ENCODE data around the gene OVAAL.

The OVAAL gene

GRCh38 chr1:180560868-180561600, 2.3 kb downstream of the OVAAL start:
- Histone ChIP-seq H3K4me3 (ENCODE audit: insufficient read depth, low read length, poor library complexity, severe bottlenecking) (no peak overlapping the region), H3K36me3 (ENCODE audit: low read length) (no peaks in the 10 kb centered on the region), H3K9me3 (ENCODE audit: insufficient read depth, low read length) (no peaks in the 10 kb centered on the region), H4K20me1 (ENCODE audit: low read depth, low read length) (no peaks in the 10 kb centered on the region), H3K27me3 (ENCODE audit: low read length) (0 out of 2 replicates have a peak, but pooled peaks cover 2% of the 10 kb centered on the region), H3K79me2 (ENCODE audit: insufficient read depth, low read length) (no peaks in the 10 kb centered on the region), H3K9ac (ENCODE audit: low read length) (no peak overlapping the region), H3F3A (ENCODE audit: insufficient read depth) (no peaks in the 10 kb centered on the region), H3K4me2 (ENCODE audit: low read depth, low read length, poor library complexity, severe bottlenecking) (no peak overlapping the region), H3K27ac (ENCODE audit: low read depth, low read length) (no peak overlapping the region), H2AFZ (ENCODE audit: low read depth, low read length, severe bottlenecking) (no peak overlapping the region), H3K9me2 (replicated peaks; ENCODE audit: insufficient read depth, low read length) (no peaks in the 10 kb centered on the region)
- TF ChIP-seq CTCF (IDR thresholded peaks at IDR 0.05; ENCODE audit: insufficient read depth, low read length, poor library complexity, severe bottlenecking), result no peak
- TF ChIP-seq EZH2phosphoT487 (conservative IDR thresholded peaks at IDR 0.05; ENCODE audit: low read length), result no peak

- Histone ChIP-seq H2AFZ (ENCODE audit: low read depth, low read length, severe bottlenecking) (no peak overlapping the region), H3K27me3 (ENCODE audit: low read length) (0 out of 2 replicates have a peak, but pooled peaks cover 2% of the 10 kb centered on the region), H3K9ac (ENCODE audit: low read length) (no peak overlapping the region), H3K4me2 (ENCODE audit: low read depth, low read length, poor library complexity, severe bottlenecking) (no peak overlapping the region), H3K9me3 (ENCODE audit: insufficient read depth, low read length) (no peaks in the 10 kb centered on the region), H3K79me2 (ENCODE audit: insufficient read depth, low read length) (no peaks in the 10 kb centered on the region), H4K20me1 (ENCODE audit: low read depth, low read length) (no peaks in the 10 kb centered on the region), H3K4me3 (ENCODE audit: insufficient read depth, low read length, poor library complexity, severe bottlenecking) (no peak overlapping the region), H3K9me2 (replicated peaks; ENCODE audit: insufficient read depth, low read length) (no peaks in the 10 kb centered on the region), H3K27ac (ENCODE audit: low read depth, low read length) (no peak overlapping the region), H3F3A (ENCODE audit: insufficient read depth) (no peaks in the 10 kb centered on the region), H3K36me3 (ENCODE audit: low read length) (no peaks in the 10 kb centered on the region)
- TF ChIP-seq EZH2phosphoT487 (conservative IDR thresholded peaks at IDR 0.05; ENCODE audit: low read length), result no peak
Observed at GRCh38 chr1:180562640-180563025, 3.9 kb downstream of the OVAAL start.

- H4K20me1 ChIP-seq (ENCODE audit: low read depth, low read length), result no peaks in the 10 kb centered on the region
- no peaks in the 10 kb centered on the region for H3F3A ChIP-seq (ENCODE audit: insufficient read depth)
- H3K79me2 ChIP-seq (ENCODE audit: insufficient read depth, low read length), result no peaks in the 10 kb centered on the region
- no peaks in the 10 kb centered on the region for H3K9me3 ChIP-seq (ENCODE audit: insufficient read depth, low read length)
- H3K27me3 ChIP-seq (ENCODE audit: low read length), result 0 out of 2 replicates have a peak, but pooled peaks cover 2% of the 10 kb centered on the region
- TF ChIP-seq EZH2phosphoT487 (conservative IDR thresholded peaks at IDR 0.05; ENCODE audit: low read length), result no peak
- TF ChIP-seq CTCF (IDR thresholded peaks at IDR 0.05; ENCODE audit: insufficient read depth, low read length, poor library complexity, severe bottlenecking), result no peak
- H3K9me2 ChIP-seq (replicated peaks; ENCODE audit: insufficient read depth, low read length), result no peaks in the 10 kb centered on the region
- no peak overlapping the region for H3K9ac ChIP-seq (ENCODE audit: low read length)
- no peaks in the 10 kb centered on the region for H3K36me3 ChIP-seq (ENCODE audit: low read length)
- no peak overlapping the region for H3K4me3 ChIP-seq (ENCODE audit: insufficient read depth, low read length, poor library complexity, severe bottlenecking)
- H3K4me2 ChIP-seq (ENCODE audit: low read depth, low read length, poor library complexity, severe bottlenecking), result no peak overlapping the region
- no peak overlapping the region for H2AFZ ChIP-seq (ENCODE audit: low read depth, low read length, severe bottlenecking)
- H3K27ac ChIP-seq (ENCODE audit: low read depth, low read length), result no peak overlapping the region
Observed at GRCh38 chr1:180563026-180563827, 4.5 kb downstream of the OVAAL start.

Measured in SU-DHL-6 (cell line).